Measurements from ENCODE around the gene NACC2. TPM values are rescaled to one million over a fixed set of nuclear protein-coding genes. Genes with fewer than 3 reads are reported as not detected.

Gene NACC2
- total and polyA plus RNA-seq, 2 of the 8 experiments (the other 6 are each of a cell fraction or from before 2014, with no cell fraction given) = 8.3 to 14.0 TPM

GRCh38 chr9:136140966-136141365 lies 45.9 kb upstream of the NACC2 start:
- H3K27me3 ChIP-seq (replicated peaks in 1 of 4; ENCODE audit: control insufficient read depth in 3 of 4, extremely low read depth in 1 of 4, insufficient read depth in 3 of 4, low read length in 3 of 4) = no peaks in the 10 kb centered on the region; a peak in 1 of 7 replicates
- no peak overlapping the region for H3K18ac ChIP-seq (ENCODE audit: extremely low read depth, low read length)
- H3K79me1 ChIP-seq (ENCODE audit: low read depth, low read length) = no peaks in the 10 kb centered on the region
- no peak for TF ChIP-seq SIX5 (IDR thresholded peaks at IDR 0.05; ENCODE audit: low read depth, low read length)
- H4K20me1 ChIP-seq (replicated peaks in 1 of 2; ENCODE audit: control insufficient read depth in 1 of 2, insufficient read depth in 2 of 2, low read length in 2 of 2) = no peaks in the 10 kb centered on the region
- WGBS, 2 experiments (ENCODE audit: extremely low coverage in 1 of 2, insufficient coverage in 1 of 2, insufficient read length in 1 of 2, insufficient replicate concordance in 2 of 2, low coverage in 1 of 2, low lambda C conversion rate in 2 of 2, missing lambda C conversion rate in 1 of 2) = 90% methylated on average over 12 of the region's 14 CpGs; no CpG with 5 or more reads in 1 of the 2 experiments
- no peak overlapping the region for H3K23ac ChIP-seq (ENCODE audit: insufficient read length)
- no peak overlapping the region for H4K91ac ChIP-seq (replicated peaks; ENCODE audit: insufficient read length, low read length)
- H3K79me2 ChIP-seq (ENCODE audit: control insufficient read depth in 1 of 2, insufficient read depth in 2 of 2, low read length in 2 of 2) = no peaks in the 10 kb centered on the region
- no peak overlapping the region for H3K56ac ChIP-seq (replicated peaks; ENCODE audit: insufficient read length, low read depth, low read length)
- no peaks in the 10 kb centered on the region for H3K9me3 ChIP-seq (ENCODE audit: insufficient read depth in 2 of 2, low read depth in 1 of 2, low read length in 1 of 2)
- H3K23me2 ChIP-seq (ENCODE audit: low read depth, low read length) = no peaks in the 10 kb centered on the region
- DNase-seq (ENCODE audit: low read depth in 1 of 2, low spot score in 2 of 2) (no peak), FAIRE-seq (no peak)
- peak overlapping the region; percentile 27; the same call in 1 of the 2 replicates for H2BK12ac ChIP-seq (ENCODE audit: low read depth, low read length)
- no peak overlapping the region; the same call in 1 of the 2 replicates for H2BK5ac ChIP-seq (ENCODE audit: low read depth, low read length)
- ChIA-PET CTCF (ENCODE audit: partially characterized antibody) (interaction anchor here (0.7 to 3.1 kb wide), 21 partner anchors 12 to 329 kb away, joined by 3 to 16 read pairs (median 4); no protein-coding TSS in a partner anchor), POLR2A (ENCODE audit: partially characterized antibody) (interaction anchor here (1.0 kb wide), 1 partner anchor 89 kb away, joined by 3 read pairs; no protein-coding TSS in a partner anchor)
- no peak overlapping the region for H2BK15ac ChIP-seq (ENCODE audit: low read length)
- H2AFZ ChIP-seq (ENCODE audit: low read length) = no peak overlapping the region
- H3K4me1 ChIP-seq (replicated peaks in 1 of 4; ENCODE audit: control insufficient read depth in 3 of 4, insufficient read depth in 4 of 4, low read length in 3 of 4) = peaks cover 3 to 21% (median 13%) of the 10 kb centered on the region in 4 experiments
- H3K9ac ChIP-seq (replicated peaks in 1 of 4; ENCODE audit: extremely low read depth in 1 of 4, low read depth in 3 of 4, low read length in 3 of 4) = no peak overlapping the region
- H2BK120ac ChIP-seq (replicated peaks; ENCODE audit: low read depth, low read length) = no peak overlapping the region
- 0 out of 2 replicates have a peak overlapping the region, but pooled peaks have one; percentile 18 for H2BK20ac ChIP-seq (ENCODE audit: low read length)
- no peak overlapping the region for H3K27ac ChIP-seq (ENCODE audit: low read depth, low read length)
- H3K4ac ChIP-seq (replicated peaks; ENCODE audit: insufficient read length, low read depth, low read length) = no peak overlapping the region
- no peak overlapping the region for H3K4me3 ChIP-seq (ENCODE audit: extremely low read depth in 1 of 4, insufficient read depth in 2 of 4, low read depth in 3 of 4, low read length in 4 of 4)
- H3K14ac ChIP-seq (ENCODE audit: insufficient read length) = no peak overlapping the region
- H4K8ac ChIP-seq (ENCODE audit: extremely low read depth, insufficient read depth, low read length) = no peak overlapping the region
- H3K4me2 ChIP-seq (ENCODE audit: insufficient read depth in 1 of 2, low read depth in 2 of 2, low read length in 2 of 2) = no peak overlapping the region
- H3K36me3 ChIP-seq (ENCODE audit: control insufficient read depth in 2 of 4, insufficient read depth in 4 of 4, low read length in 3 of 4) = no peaks in the 10 kb centered on the region
- H4K5ac ChIP-seq (ENCODE audit: insufficient read length, low read depth, low read length) = no peak overlapping the region
- H2AK5ac ChIP-seq (ENCODE audit: low read depth, low read length) = no peak overlapping the region
